Esophagus muscularis mucosa (tissue), 3 donors: ENCODE data around the gene PAQR5.

Experiments used
- POLR2A ChIP-seq: fragments of 450-650 bp; IDR thresholded peaks from one replicate; pipeline ENCODE4 v1.6.1; 2017; ENCODE audit warnings: antibody characterized with exemption, moderate library complexity, mild to moderate bottlenecking, low read depth
- TF ChIP-seq, protein P1 (sequence below), 3 experiments: fragments of 200-600 bp in 2 of 3; fragments of 450-650 bp in 1 of 3; sonication (generic) in 2 of 3; IDR thresholded peaks; one replicate each; pipeline ENCODE4 v1.5.1; 2017 to 2019; ENCODE audit warnings: antibody characterized with exemption in 3 of 3, mild to moderate bottlenecking in 2 of 3, moderate library complexity in 1 of 3

DNA sequence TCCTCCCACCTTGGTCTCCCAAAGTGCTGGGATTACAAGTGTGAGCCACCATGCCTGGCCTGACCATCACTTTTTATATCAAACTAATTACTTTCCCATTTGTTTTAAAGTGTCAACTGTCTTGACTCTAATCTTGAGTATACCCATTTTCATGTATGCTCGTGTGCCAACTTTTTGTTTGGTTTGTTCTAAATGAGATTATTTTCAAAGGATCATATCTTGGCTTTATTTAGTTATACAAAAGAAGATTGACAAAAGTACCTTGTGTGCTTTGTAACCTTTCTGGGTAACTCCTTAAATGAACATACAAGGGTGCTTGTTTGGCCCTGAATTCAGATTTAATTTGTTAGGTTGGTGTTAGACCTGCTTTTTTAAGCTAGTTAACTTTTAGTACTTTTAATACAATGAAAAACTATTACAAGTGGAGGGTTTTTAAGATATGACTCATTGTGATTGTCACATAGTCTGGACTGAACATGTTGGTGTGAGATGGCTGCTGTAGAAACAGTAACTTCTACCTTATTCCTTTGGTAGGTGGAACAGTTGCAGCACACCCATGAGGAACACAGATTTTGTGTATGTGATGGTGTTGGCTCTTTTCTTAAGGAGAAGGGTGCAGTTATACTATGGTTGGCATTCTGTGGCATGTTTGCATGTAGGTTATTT, 126.2 kb downstream of the PAQR5 start:
- TF ChIP-seq, protein P1, sequence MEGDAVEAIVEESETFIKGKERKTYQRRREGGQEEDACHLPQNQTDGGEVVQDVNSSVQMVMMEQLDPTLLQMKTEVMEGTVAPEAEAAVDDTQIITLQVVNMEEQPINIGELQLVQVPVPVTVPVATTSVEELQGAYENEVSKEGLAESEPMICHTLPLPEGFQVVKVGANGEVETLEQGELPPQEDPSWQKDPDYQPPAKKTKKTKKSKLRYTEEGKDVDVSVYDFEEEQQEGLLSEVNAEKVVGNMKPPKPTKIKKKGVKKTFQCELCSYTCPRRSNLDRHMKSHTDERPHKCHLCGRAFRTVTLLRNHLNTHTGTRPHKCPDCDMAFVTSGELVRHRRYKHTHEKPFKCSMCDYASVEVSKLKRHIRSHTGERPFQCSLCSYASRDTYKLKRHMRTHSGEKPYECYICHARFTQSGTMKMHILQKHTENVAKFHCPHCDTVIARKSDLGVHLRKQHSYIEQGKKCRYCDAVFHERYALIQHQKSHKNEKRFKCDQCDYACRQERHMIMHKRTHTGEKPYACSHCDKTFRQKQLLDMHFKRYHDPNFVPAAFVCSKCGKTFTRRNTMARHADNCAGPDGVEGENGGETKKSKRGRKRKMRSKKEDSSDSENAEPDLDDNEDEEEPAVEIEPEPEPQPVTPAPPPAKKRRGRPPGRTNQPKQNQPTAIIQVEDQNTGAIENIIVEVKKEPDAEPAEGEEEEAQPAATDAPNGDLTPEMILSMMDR (IDR thresholded peaks at IDR 0.05): no peak
- no peak for TF ChIP-seq POLR2A
